GM12878 (cell line): ENCODE data around the gene ATL2. TPM values are rescaled to one million over a fixed set of nuclear protein-coding genes. Genes with fewer than 3 reads are reported as not detected.

ENCODE experiments used
- ATAC-seq: fragments of 200-7000 bp; cut with Tn5 transposase; 3 replicates; pipeline ENCODE4 v1.9.1; 2020; ENCODE audit warnings: mild to moderate bottlenecking, moderate library complexity
- BruUV-seq: library from RNA; stranded (reverse); fragments of 400-500 nt; replicated peaks from 2 replicates; lab custom pipeline; 2021; lab: Mats Ljungman, UMichigan
- CTCF ChIA-PET: fragments of 300-600 bp; sonication (Branson Sonifier 250); formaldehyde crosslinking; extraction: SDS; loops from one replicate; lab custom pipeline; 2021; ENCODE audit warnings: inconsistent platforms; lab: Yijun Ruan, JAX
- POLR2A ChIA-PET: fragments of 350-600 bp; formaldehyde crosslinking; extraction: SDS; loops from one replicate; lab custom pipeline; 2021; ENCODE audit warnings: inconsistent platforms; lab: Charles Lee
- RAD21 ChIA-PET: fragments of 300-600 bp; sonication (Branson Sonifier 250); formaldehyde crosslinking; loops from one replicate; lab custom pipeline; 2023; ENCODE audit warnings: antibody characterized with exemption; ENCODE audit not compliant: unreplicated experiment; lab: Charles Lee
- SMC1A ChIA-PET: fragments of 300-600 bp; sonication (Branson Sonifier 250); formaldehyde crosslinking; loops from one replicate; lab custom pipeline; 2023; ENCODE audit not compliant: unreplicated experiment, uncharacterized antibody; lab: Charles Lee
- DNase-seq: peaks from one replicate; pipeline ENCODE4 v3.0.0-alpha.2; 2011; ENCODE audit warnings: low read depth, low spot score
- FAIRE-seq: peaks from 3 replicates; lab custom pipeline; 2011; peaks lifted over from hg19 to GRCh38; lab: Jason Lieb, UNC
- H2AFZ ChIP-seq: 2 replicates; pipeline ENCODE4 v1.6.0; 2011; ENCODE audit warnings: low read depth, low read length, control low read depth; ENCODE audit not compliant: control insufficient read depth
- H3K27ac ChIP-seq: 2 replicates; pipeline ENCODE4 v1.5.1; 2011; ENCODE audit warnings: control low read depth; ENCODE audit not compliant: control insufficient read depth, insufficient read depth
- H3K27me3 ChIP-seq, 2 experiments: replicated peaks in 1 of 2; 2 replicates each; pipeline versions ENCODE4 v1.6.0 to v1.6.1; 2011; ENCODE audit warnings: low read length in 1 of 2; ENCODE audit not compliant: control insufficient read depth in 2 of 2, insufficient read depth in 2 of 2
- H3K36me3 ChIP-seq, 2 experiments: 2 replicates each; pipeline ENCODE4 v1.5.1; 2011; ENCODE audit warnings: low read length in 1 of 2; ENCODE audit not compliant: control insufficient read depth in 2 of 2, insufficient read depth in 2 of 2
- H3K4me1 ChIP-seq: 2 replicates; pipeline ENCODE4 v1.6.1; 2011; ENCODE audit warnings: mild to moderate bottlenecking, low read length, moderate library complexity, mixed read lengths; ENCODE audit not compliant: control insufficient read depth, insufficient read depth
- H3K4me2 ChIP-seq: 2 replicates; pipeline ENCODE4 v1.6.0; 2011; ENCODE audit warnings: control low read depth; ENCODE audit not compliant: control insufficient read depth, insufficient read depth
- H3K4me3 ChIP-seq: fragments of 200-600 bp; sonication (generic); 2 replicates; pipeline ENCODE4 v1.5.1; 2016
- H3K79me2 ChIP-seq: 2 replicates; pipeline ENCODE4 v1.6.0; 2011; ENCODE audit warnings: low read length; ENCODE audit not compliant: control insufficient read depth, insufficient read depth
- H3K9ac ChIP-seq: 2 replicates; pipeline ENCODE4 v1.8.0; 2011; ENCODE audit warnings: low read length, control low read depth, mixed read lengths; ENCODE audit not compliant: control insufficient read depth, insufficient read depth
- H3K9me3 ChIP-seq: replicated peaks from 3 replicates; pipeline ENCODE4 v1.5.1; 2011; ENCODE audit warnings: mild to moderate bottlenecking, low read length; ENCODE audit not compliant: control insufficient read depth, insufficient read depth
- H4K20me1 ChIP-seq: 2 replicates; pipeline ENCODE4 v1.6.0; 2011; ENCODE audit not compliant: control insufficient read depth, insufficient read depth
- BCLAF1 ChIP-seq: fragments of 450-650 bp; IDR thresholded peaks from 2 replicates; pipeline ENCODE4 v1.6.1; 2017; ENCODE audit warnings: antibody characterized with exemption, mild to moderate bottlenecking, moderate library complexity
- CHD4 ChIP-seq: fragments of 200-600 bp; sonication (generic); IDR thresholded peaks from 2 replicates; pipeline ENCODE4 v1.6.1; 2016; ENCODE audit warnings: mild to moderate bottlenecking
- ESRRA ChIP-seq: IDR thresholded peaks from 2 replicates; pipeline ENCODE4 v1.6.1; 2012; ENCODE audit warnings: mild to moderate bottlenecking, low read length, improper control_type of control experiment
- FOXM1 ChIP-seq: IDR thresholded peaks from 2 replicates; pipeline ENCODE4 v1.6.1; 2012; ENCODE audit warnings: low read depth, mild to moderate bottlenecking, inconsistent platforms, low read length, moderate library complexity
- IKZF1 ChIP-seq: fragments of 450-650 bp; conservative IDR thresholded peaks from 2 replicates; pipeline ENCODE4 v1.6.1; 2017; ENCODE audit warnings: antibody characterized with exemption, mild to moderate bottlenecking
- MYB ChIP-seq: fragments of 150-350 bp; IDR thresholded peaks from 2 replicates; pipeline ENCODE4 v1.6.1; 2014; ENCODE audit warnings: mild to moderate bottlenecking, low read depth, low read length, borderline replicate concordance
- POLR2AphosphoS5 ChIP-seq: IDR thresholded peaks from 2 replicates; pipeline ENCODE4 v1.6.1; 2011; ENCODE audit warnings: mild to moderate bottlenecking, low read length, inconsistent platforms
- RB1 ChIP-seq: fragments of 450-650 bp; formaldehyde crosslinking; IDR thresholded peaks from 2 replicates; pipeline ENCODE4 v1.6.1; 2017; ENCODE audit warnings: mild to moderate bottlenecking, borderline replicate concordance
- SIN3A ChIP-seq: IDR thresholded peaks from 2 replicates; pipeline ENCODE4 v1.6.1; 2012; ENCODE audit warnings: low read depth, low read length, improper control_type of control experiment
- SMC3 ChIP-seq: IDR thresholded peaks from 2 replicates; pipeline ENCODE4 v1.6.1; 2011; ENCODE audit warnings: low read length, improper control_type of control experiment, borderline replicate concordance
- SP1 ChIP-seq: IDR thresholded peaks from one replicate; pipeline ENCODE4 v1.6.1; 2011; ENCODE audit warnings: low read depth, low read length
- SPI1 ChIP-seq: IDR thresholded peaks from 2 replicates; pipeline ENCODE4 v1.6.1; 2011; ENCODE audit warnings: low read depth, mild to moderate bottlenecking, low read length, moderate library complexity, borderline replicate concordance; ENCODE audit not compliant: insufficient read depth
- SREBF1 ChIP-seq: IDR thresholded peaks from 2 replicates; pipeline ENCODE4 v1.6.1; 2012; ENCODE audit warnings: mild to moderate bottlenecking, low read length
- USF2 ChIP-seq: IDR thresholded peaks from 2 replicates; pipeline ENCODE4 v1.6.1; 2011; ENCODE audit warnings: low read depth, low read length, improper control_type of control experiment, borderline replicate concordance
- ZNF24 ChIP-seq: fragments of 450-650 bp; IDR thresholded peaks from 2 replicates; pipeline ENCODE4 v1.6.1; 2017; ENCODE audit warnings: antibody characterized with exemption, mild to moderate bottlenecking
- ZZZ3 ChIP-seq: IDR thresholded peaks from 2 replicates; pipeline ENCODE4 v1.6.1; 2011; ENCODE audit warnings: low read depth; ENCODE audit not compliant: control insufficient read depth, insufficient read length
- WGBS: methylation state at CpG from one replicate; pipeline ENCODE4 v1.1.6; 2016; ENCODE audit warnings: low lambda C conversion rate; ENCODE audit not compliant: insufficient replicate concordance, insufficient coverage; ENCODE audit errors: missing lambda C conversion rate; 5-methylcytosine and 5-hydroxymethylcytosine counted together
- in situ Hi-C: fragments of 300-500 bp; cut with MboI; formaldehyde crosslinking; loops from 9 replicates; pipeline ENCODE4 v1.14.3; 2018; ENCODE audit warnings: mixed read lengths
- intact Hi-C: fragments of 100-400 bp; cut with micrococcal nuclease; formaldehyde crosslinking; loops from one replicate; pipeline ENCODE4 v1.14.2; 2022; ENCODE audit not compliant: unreplicated experiment
- polyA plus RNA-seq, 11 experiments: library from polyadenylated mRNA; depleted of rRNA in 4 of 11; unstranded in 6 of 11; stranded (reverse) in 5 of 11; fragments of >200 nt; fragmentation: Nextera tagmentation in 4 of 11; fragmentation: Illumina TruSeq in 1 of 11; extraction: Ambion mirVana in 4 of 11; extraction: Trizol in 1 of 11; gene quantifications; 1 replicate in 1 of 11; 2 replicates in 10 of 11; pipeline versions ENCODE4 v1.2.1 to v1.2.3, GENCODE V29; 2011 to 2016; ENCODE audit warnings: inconsistent platforms in 2 of 11, missing spikeins in 2 of 11, low read depth in 1 of 11
- total RNA-seq, 4 experiments: library from RNA; depleted of rRNA in 3 of 4; stranded (reverse); fragments of >200 nt in 3 of 4; fragmentation: Illumina TruSeq in 1 of 4; extraction: Trizol in 1 of 4; gene quantifications; 2 replicates each; pipeline versions ENCODE4 v1.2.1 to v1.2.3, GENCODE V29; 2013 to 2021

The ATL2 gene
- total and polyA plus RNA-seq, 10 of the 15 experiments (the other 5 are each of a cell fraction or from before 2014, with no cell fraction given) = 8.6 to 51.5 (median 41.8) TPM

GRCh38 chr2:38362232-38362631 is 14.8 kb downstream of the ATL2 start:
- TF ChIP-seq IKZF1 = no peak
- TF ChIP-seq MYB = no peak
- TF ChIP-seq ZNF24 = no peak
- no peak for TF ChIP-seq ZZZ3
- no peak for TF ChIP-seq USF2
- Histone ChIP-seq H3K27ac (no peak overlapping the region), H3K4me3 (no peak overlapping the region), H3K4me1 (no peaks in the 10 kb centered on the region; the same call in 1 of the 2 replicates), H4K20me1 (no peaks in the 10 kb centered on the region), H2AFZ (no peak overlapping the region), H3K4me2 (no peak overlapping the region), H3K9me3 (no peaks in the 10 kb centered on the region), H3K9ac (no peak overlapping the region), H3K36me3 (0 out of 4 replicates have a peak, but pooled peaks cover 0 to 1% of the 10 kb centered on the region in 2 experiments), H3K27me3 (no peaks in the 10 kb centered on the region), H3K79me2 (peaks cover 58% of the 10 kb centered on the region)
- SMC1A ChIA-PET = interaction anchor here (1.3 to 4.1 kb wide), 3 partner anchors 8 to 78 kb away, joined by 3 to 30 read pairs (median 17); no protein-coding TSS in a partner anchor
- CTCF ChIA-PET = interaction anchor here (0.6 to 1.8 kb wide), 3 partner anchors 12 to 157 kb away, joined by 3 to 8 read pairs (median 3); no protein-coding TSS in a partner anchor
- DNase-seq = no peak
- RAD21 ChIA-PET = no interaction called here
- POLR2A ChIA-PET = interaction anchor here (0.9 to 1.3 kb wide), 2 partner anchors 14 to 18 kb away, joined by 3 to 5 read pairs; no protein-coding TSS in a partner anchor
- in situ Hi-C loops (no loop called here), intact Hi-C loops (no loop called here)
- BruUV-seq = no TSS peak
- peak; percentile 30 for ATAC-seq
- FAIRE-seq = no peak
- WGBS = 96% methylated on average over 2 of the region's 2 CpGs

- intact Hi-C loops (no loop called here), in situ Hi-C loops (no loop called here)
- 71% methylated on average over 2 of the region's 2 CpGs for WGBS
- no peak overlapping the region for H2AFZ ChIP-seq
- ChIA-PET CTCF (no interaction called here), SMC1A (no interaction called here), POLR2A (interaction anchor here (0.5 to 0.7 kb wide), 2 partner anchors 87 to 386 kb away, joined by 3 to 5 read pairs; no protein-coding TSS in a partner anchor), RAD21 (interaction anchor here (0.6 to 0.7 kb wide), 2 partner anchors 18 to 92 kb away, joined by 4 read pairs; no protein-coding TSS in a partner anchor)
- no peak overlapping the region for H3K9ac ChIP-seq
- BruUV-seq = no TSS peak
- no peaks in the 10 kb centered on the region for H3K9me3 ChIP-seq
- no peak overlapping the region for H3K27ac ChIP-seq
- H4K20me1 ChIP-seq = no peaks in the 10 kb centered on the region
- H3K4me2 ChIP-seq = no peak overlapping the region
- H3K4me1 ChIP-seq = no peaks in the 10 kb centered on the region
- ATAC-seq = no peak
- 0 out of 4 replicates have a peak, but pooled peaks cover 0 to 1% of the 10 kb centered on the region in 2 experiments for H3K36me3 ChIP-seq
- H3K79me2 ChIP-seq = peaks cover 44% of the 10 kb centered on the region
- no peak overlapping the region for H3K4me3 ChIP-seq
- FAIRE-seq = no peak
- no peaks in the 10 kb centered on the region for H3K27me3 ChIP-seq
- DNase-seq = no peak
- no peak for TF ChIP-seq ESRRA
- no peak for TF ChIP-seq BCLAF1
- no peak for TF ChIP-seq SPI1
- no peak for TF ChIP-seq RB1
- TF ChIP-seq SIN3A = no peak
- TF ChIP-seq SP1 = no peak
- no peak for TF ChIP-seq SREBF1
- TF ChIP-seq CHD4 = no peak
- TF ChIP-seq FOXM1 = no peak
- TF ChIP-seq SMC3 = no peak
- no peak for TF ChIP-seq POLR2AphosphoS5
Measured at GRCh38 chr2:38360177-38360576, 16.9 kb downstream of the ATL2 start.
